ENCODE results near the gene PRSS53. TPM values are rescaled to one million over a fixed set of nuclear protein-coding genes. Genes with fewer than 3 reads are reported as not detected.
A peak's percentile ranks its signal among the peaks of the same experiment; 100 is the strongest.

The PRSS53 gene
- total RNA-seq, 1 donor from 2014 or later: 1.6 TPM

- H3K36me3 ChIP-seq (ENCODE audit: control insufficient read depth, insufficient read depth, low read length): peaks cover 2% of the 10 kb centered on the region
- H3K27me3 ChIP-seq (ENCODE audit: control insufficient read depth, insufficient read depth, low read length): no peaks in the 10 kb centered on the region
- no peak for DNase-seq (ENCODE audit: low read depth)
- no peak for TF ChIP-seq CTCF (IDR thresholded peaks at IDR 0.05; ENCODE audit: insufficient read depth, low read length, poor library complexity, severe bottlenecking)
- no peak overlapping the region for H3K4me3 ChIP-seq (ENCODE audit: low read depth, low read length)
Measured at GRCh38 chr16:31112711-31113110, 24.0 kb upstream of the PRSS53 start.

- H3K4me3 ChIP-seq (ENCODE audit: low read depth, low read length): no peak overlapping the region
- TF ChIP-seq CTCF (IDR thresholded peaks at IDR 0.05; ENCODE audit: insufficient read depth, low read length, poor library complexity, severe bottlenecking): no peak
- peaks cover 2% of the 10 kb centered on the region for H3K36me3 ChIP-seq (ENCODE audit: control insufficient read depth, insufficient read depth, low read length)
- no peak for DNase-seq (ENCODE audit: low read depth)
- H3K27me3 ChIP-seq (ENCODE audit: control insufficient read depth, insufficient read depth, low read length): no peaks in the 10 kb centered on the region
Measured at GRCh38 chr16:31111881-31112466, 23.2 kb upstream of the PRSS53 start.

GRCh38 chr16:31110106-31111034 lies 21.6 kb upstream of the PRSS53 start:
- no peak for TF ChIP-seq CTCF (IDR thresholded peaks at IDR 0.05; ENCODE audit: insufficient read depth, low read length, poor library complexity, severe bottlenecking)
- H3K4me3 ChIP-seq (ENCODE audit: low read depth, low read length): no peak overlapping the region
- no peaks in the 10 kb centered on the region for H3K27me3 ChIP-seq (ENCODE audit: control insufficient read depth, insufficient read depth, low read length)
- DNase-seq (ENCODE audit: low read depth): no peak
- H3K36me3 ChIP-seq (ENCODE audit: control insufficient read depth, insufficient read depth, low read length): peaks cover 2% of the 10 kb centered on the region

GRCh38 chr16:31109622-31110021 lies 20.9 kb upstream of the PRSS53 start:
- TF ChIP-seq CTCF (IDR thresholded peaks at IDR 0.05; ENCODE audit: insufficient read depth, low read length, poor library complexity, severe bottlenecking): no peak
- Histone ChIP-seq H3K36me3 (ENCODE audit: control insufficient read depth, insufficient read depth, low read length) (peaks cover 2% of the 10 kb centered on the region), H3K27me3 (ENCODE audit: control insufficient read depth, insufficient read depth, low read length) (no peaks in the 10 kb centered on the region), H3K4me3 (ENCODE audit: low read depth, low read length) (no peak overlapping the region)
- no peak for DNase-seq (ENCODE audit: low read depth)

GRCh38 chr16:31108794-31109558 lies 20.2 kb upstream of the PRSS53 start:
- no peak for DNase-seq (ENCODE audit: low read depth)
- peaks cover 2% of the 10 kb centered on the region for H3K36me3 ChIP-seq (ENCODE audit: control insufficient read depth, insufficient read depth, low read length)

More at GRCh38 chr16:31108794-31109558, 20.2 kb upstream of the PRSS53 start:
- Histone ChIP-seq H3K27me3 (ENCODE audit: control insufficient read depth, insufficient read depth, low read length) (no peaks in the 10 kb centered on the region), H3K4me3 (ENCODE audit: low read depth, low read length) (peak overlapping the region; percentile 98)
- no peak for TF ChIP-seq CTCF (IDR thresholded peaks at IDR 0.05; ENCODE audit: insufficient read depth, low read length, poor library complexity, severe bottlenecking)

All from kidney epithelial cell (primary cell).